ENCODE measurements around the gene RAP1GAP2. TPM values are rescaled to one million over a fixed set of nuclear protein-coding genes. Genes with fewer than 3 reads are reported as not detected.

RAP1GAP2 gene
- total RNA-seq, 1 donor from 2014 or later = 22.6 TPM

GRCh38 chr17:2819921-2820501, 23.8 kb downstream of the RAP1GAP2 start:
- H3K27me3 ChIP-seq = no peaks in the 10 kb centered on the region
- H3K4me1 ChIP-seq = no peaks in the 10 kb centered on the region
- no peak for DNase-seq (ENCODE audit: extremely low spot score in 2 of 2)
- H3K9me3 ChIP-seq = no peaks in the 10 kb centered on the region
- no peaks in the 10 kb centered on the region for H3K36me3 ChIP-seq
- H3K27ac ChIP-seq = no peak overlapping the region
- TF ChIP-seq, protein P1, sequence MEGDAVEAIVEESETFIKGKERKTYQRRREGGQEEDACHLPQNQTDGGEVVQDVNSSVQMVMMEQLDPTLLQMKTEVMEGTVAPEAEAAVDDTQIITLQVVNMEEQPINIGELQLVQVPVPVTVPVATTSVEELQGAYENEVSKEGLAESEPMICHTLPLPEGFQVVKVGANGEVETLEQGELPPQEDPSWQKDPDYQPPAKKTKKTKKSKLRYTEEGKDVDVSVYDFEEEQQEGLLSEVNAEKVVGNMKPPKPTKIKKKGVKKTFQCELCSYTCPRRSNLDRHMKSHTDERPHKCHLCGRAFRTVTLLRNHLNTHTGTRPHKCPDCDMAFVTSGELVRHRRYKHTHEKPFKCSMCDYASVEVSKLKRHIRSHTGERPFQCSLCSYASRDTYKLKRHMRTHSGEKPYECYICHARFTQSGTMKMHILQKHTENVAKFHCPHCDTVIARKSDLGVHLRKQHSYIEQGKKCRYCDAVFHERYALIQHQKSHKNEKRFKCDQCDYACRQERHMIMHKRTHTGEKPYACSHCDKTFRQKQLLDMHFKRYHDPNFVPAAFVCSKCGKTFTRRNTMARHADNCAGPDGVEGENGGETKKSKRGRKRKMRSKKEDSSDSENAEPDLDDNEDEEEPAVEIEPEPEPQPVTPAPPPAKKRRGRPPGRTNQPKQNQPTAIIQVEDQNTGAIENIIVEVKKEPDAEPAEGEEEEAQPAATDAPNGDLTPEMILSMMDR (IDR thresholded peaks at IDR 0.05) = no peak
- TF ChIP-seq POLR2AphosphoS5 (IDR thresholded peaks at IDR 0.05; ENCODE audit: insufficient read depth in 1 of 2, low read depth in 1 of 2) (no peak), POLR2A (IDR thresholded peaks at IDR 0.05) (no peak)
- no peak overlapping the region for H3K4me3 ChIP-seq
- intact Hi-C loops (cut with DNase I) = no loop called here

GRCh38 chr17:2821868-2822267, 25.6 kb downstream of the RAP1GAP2 start:
- DNase-seq (ENCODE audit: extremely low spot score in 2 of 2) = no peak
- intact Hi-C loops (cut with DNase I) = no loop called here
- H3K4me3 ChIP-seq = no peak overlapping the region
- no peaks in the 10 kb centered on the region for H3K9me3 ChIP-seq
- H3K27ac ChIP-seq = no peak overlapping the region
- H3K27me3 ChIP-seq = no peaks in the 10 kb centered on the region
- TF ChIP-seq POLR2AphosphoS5 (IDR thresholded peaks at IDR 0.05; ENCODE audit: insufficient read depth in 1 of 2, low read depth in 1 of 2) (no peak), POLR2A (IDR thresholded peaks at IDR 0.05) (no peak)
- TF ChIP-seq, protein P1 (IDR thresholded peaks at IDR 0.05) = no peak
- no peaks in the 10 kb centered on the region for H3K4me1 ChIP-seq
- H3K36me3 ChIP-seq = no peaks in the 10 kb centered on the region

DNA sequence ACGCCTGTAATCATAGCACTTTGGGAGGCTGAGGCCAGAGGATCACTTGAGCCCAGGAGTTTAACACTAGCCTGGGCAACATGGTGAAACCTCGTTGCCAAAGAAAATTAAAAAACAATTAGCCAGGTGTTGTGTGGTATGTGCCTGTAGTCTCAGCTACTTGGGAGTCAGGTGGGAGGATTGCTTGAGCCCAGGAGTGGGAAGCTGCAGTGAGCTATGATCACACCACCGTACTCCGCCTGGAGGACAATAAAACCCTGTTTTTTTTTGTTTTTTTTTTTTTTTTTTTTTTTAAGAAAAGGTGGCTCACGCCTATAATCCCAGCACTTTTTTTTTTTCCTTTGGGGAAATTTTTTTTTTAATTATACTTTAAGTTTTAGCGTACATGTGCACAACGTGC, 26.1 kb downstream of the RAP1GAP2 start:
- intact Hi-C loops (cut with DNase I) = no loop called here
- TF ChIP-seq, protein P1 (IDR thresholded peaks at IDR 0.05) = no peak
- TF ChIP-seq POLR2AphosphoS5 (IDR thresholded peaks at IDR 0.05; ENCODE audit: insufficient read depth in 1 of 2, low read depth in 1 of 2) = no peak
- no peak for TF ChIP-seq POLR2A (IDR thresholded peaks at IDR 0.05)

DNA sequence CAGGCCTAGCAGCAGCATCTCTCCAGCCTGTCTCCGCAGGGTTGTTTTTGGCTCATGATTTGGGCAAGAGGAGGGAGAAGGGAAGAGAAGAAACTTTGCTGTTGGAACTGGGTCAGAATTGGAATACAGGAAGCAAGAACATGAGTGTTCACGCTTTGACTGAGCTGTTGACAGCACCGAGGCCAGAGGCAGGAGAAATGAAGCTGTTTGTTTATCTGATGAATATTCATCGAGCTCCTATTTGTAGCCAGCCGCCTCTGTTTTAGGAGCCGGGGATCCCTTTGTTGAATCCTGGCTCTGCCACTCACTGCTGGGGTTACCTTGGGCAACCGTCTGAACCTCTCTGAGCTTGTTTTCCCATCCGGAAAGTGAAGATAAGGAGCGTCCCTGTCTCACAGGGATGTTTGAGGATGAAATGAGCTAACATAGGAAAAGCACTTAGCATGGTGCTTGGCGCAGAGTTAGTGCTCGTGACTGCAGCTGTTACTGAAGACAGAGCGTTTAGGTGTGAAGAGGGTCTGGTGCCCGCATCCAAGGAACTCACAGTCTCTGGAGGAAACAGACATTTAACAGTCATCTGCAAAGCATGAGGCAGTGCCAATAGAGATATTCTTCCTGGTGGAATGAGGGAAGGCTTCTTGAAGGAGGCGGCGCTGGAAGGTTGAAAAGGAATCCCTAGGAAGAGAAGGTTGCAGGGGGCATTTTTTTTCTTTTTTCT, 29.2 kb downstream of the RAP1GAP2 start:
- intact Hi-C loops (cut with DNase I) = no loop called here
- Histone ChIP-seq H3K27me3 (no peaks in the 10 kb centered on the region), H3K4me3 (no peak overlapping the region), H3K36me3 (no peaks in the 10 kb centered on the region), H3K27ac (no peak overlapping the region), H3K4me1 (no peaks in the 10 kb centered on the region), H3K9me3 (no peaks in the 10 kb centered on the region)
- DNase-seq (ENCODE audit: extremely low spot score in 2 of 2) = no peak
- no peak for TF ChIP-seq POLR2A (IDR thresholded peaks at IDR 0.05)
- TF ChIP-seq, protein P1 (IDR thresholded peaks at IDR 0.05) = no peak
- TF ChIP-seq POLR2AphosphoS5 (IDR thresholded peaks at IDR 0.05; ENCODE audit: insufficient read depth in 1 of 2, low read depth in 1 of 2) = no peak

More for the DNA sequence above, 26.1 kb downstream of the RAP1GAP2 start:
- no peaks in the 10 kb centered on the region for H3K27me3 ChIP-seq
- no peak overlapping the region for H3K27ac ChIP-seq
- H3K36me3 ChIP-seq = no peaks in the 10 kb centered on the region
- no peak overlapping the region for H3K4me3 ChIP-seq
- no peaks in the 10 kb centered on the region for H3K4me1 ChIP-seq
- no peak for DNase-seq (ENCODE audit: extremely low spot score in 2 of 2)
- H3K9me3 ChIP-seq = no peaks in the 10 kb centered on the region
